ENCODE results near the gene GLIS1.

- TF ChIP-seq CTCF (IDR thresholded peaks at IDR 0.05), result no peak
- TF ChIP-seq SMAD4 (CRISPR knock-in tag; IDR thresholded peaks at IDR 0.05), result no peak
- TF ChIP-seq, protein P1, sequence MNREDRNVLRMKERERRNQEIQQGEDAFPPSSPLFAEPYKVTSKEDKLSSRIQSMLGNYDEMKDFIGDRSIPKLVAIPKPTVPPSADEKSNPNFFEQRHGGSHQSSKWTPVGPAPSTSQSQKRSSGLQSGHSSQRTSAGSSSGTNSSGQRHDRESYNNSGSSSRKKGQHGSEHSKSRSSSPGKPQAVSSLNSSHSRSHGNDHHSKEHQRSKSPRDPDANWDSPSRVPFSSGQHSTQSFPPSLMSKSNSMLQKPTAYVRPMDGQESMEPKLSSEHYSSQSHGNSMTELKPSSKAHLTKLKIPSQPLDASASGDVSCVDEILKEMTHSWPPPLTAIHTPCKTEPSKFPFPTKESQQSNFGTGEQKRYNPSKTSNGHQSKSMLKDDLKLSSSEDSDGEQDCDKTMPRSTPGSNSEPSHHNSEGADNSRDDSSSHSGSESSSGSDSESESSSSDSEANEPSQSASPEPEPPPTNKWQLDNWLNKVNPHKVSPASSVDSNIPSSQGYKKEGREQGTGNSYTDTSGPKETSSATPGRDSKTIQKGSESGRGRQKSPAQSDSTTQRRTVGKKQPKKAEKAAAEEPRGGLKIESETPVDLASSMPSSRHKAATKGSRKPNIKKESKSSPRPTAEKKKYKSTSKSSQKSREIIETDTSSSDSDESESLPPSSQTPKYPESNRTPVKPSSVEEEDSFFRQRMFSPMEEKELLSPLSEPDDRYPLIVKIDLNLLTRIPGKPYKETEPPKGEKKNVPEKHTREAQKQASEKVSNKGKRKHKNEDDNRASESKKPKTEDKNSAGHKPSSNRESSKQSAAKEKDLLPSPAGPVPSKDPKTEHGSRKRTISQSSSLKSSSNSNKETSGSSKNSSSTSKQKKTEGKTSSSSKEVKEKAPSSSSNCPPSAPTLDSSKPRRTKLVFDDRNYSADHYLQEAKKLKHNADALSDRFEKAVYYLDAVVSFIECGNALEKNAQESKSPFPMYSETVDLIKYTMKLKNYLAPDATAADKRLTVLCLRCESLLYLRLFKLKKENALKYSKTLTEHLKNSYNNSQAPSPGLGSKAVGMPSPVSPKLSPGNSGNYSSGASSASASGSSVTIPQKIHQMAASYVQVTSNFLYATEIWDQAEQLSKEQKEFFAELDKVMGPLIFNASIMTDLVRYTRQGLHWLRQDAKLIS (CRISPR knock-in tag; IDR thresholded peaks at IDR 0.05; ENCODE audit: borderline replicate concordance), result no peak
- TF ChIP-seq, protein P2, sequence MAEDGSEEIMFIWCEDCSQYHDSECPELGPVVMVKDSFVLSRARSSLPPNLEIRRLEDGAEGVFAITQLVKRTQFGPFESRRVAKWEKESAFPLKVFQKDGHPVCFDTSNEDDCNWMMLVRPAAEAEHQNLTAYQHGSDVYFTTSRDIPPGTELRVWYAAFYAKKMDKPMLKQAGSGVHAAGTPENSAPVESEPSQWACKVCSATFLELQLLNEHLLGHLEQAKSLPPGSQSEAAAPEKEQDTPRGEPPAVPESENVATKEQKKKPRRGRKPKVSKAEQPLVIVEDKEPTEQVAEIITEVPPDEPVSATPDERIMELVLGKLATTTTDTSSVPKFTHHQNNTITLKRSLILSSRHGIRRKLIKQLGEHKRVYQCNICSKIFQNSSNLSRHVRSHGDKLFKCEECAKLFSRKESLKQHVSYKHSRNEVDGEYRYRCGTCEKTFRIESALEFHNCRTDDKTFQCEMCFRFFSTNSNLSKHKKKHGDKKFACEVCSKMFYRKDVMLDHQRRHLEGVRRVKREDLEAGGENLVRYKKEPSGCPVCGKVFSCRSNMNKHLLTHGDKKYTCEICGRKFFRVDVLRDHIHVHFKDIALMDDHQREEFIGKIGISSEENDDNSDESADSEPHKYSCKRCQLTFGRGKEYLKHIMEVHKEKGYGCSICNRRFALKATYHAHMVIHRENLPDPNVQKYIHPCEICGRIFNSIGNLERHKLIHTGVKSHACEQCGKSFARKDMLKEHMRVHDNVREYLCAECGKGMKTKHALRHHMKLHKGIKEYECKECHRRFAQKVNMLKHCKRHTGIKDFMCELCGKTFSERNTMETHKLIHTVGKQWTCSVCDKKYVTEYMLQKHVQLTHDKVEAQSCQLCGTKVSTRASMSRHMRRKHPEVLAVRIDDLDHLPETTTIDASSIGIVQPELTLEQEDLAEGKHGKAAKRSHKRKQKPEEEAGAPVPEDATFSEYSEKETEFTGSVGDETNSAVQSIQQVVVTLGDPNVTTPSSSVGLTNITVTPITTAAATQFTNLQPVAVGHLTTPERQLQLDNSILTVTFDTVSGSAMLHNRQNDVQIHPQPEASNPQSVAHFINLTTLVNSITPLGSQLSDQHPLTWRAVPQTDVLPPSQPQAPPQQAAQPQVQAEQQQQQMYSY (CRISPR knock-in tag; IDR thresholded peaks at IDR 0.05), result no peak
- TF ChIP-seq, protein P3, sequence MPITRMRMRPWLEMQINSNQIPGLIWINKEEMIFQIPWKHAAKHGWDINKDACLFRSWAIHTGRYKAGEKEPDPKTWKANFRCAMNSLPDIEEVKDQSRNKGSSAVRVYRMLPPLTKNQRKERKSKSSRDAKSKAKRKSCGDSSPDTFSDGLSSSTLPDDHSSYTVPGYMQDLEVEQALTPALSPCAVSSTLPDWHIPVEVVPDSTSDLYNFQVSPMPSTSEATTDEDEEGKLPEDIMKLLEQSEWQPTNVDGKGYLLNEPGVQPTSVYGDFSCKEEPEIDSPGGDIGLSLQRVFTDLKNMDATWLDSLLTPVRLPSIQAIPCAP (CRISPR knock-in tag; IDR thresholded peaks at IDR 0.05), result no peak
- no peak for TF ChIP-seq MXD4 (CRISPR knock-in tag; IDR thresholded peaks at IDR 0.05; ENCODE audit: borderline replicate concordance)
- no peak for TF ChIP-seq ELF4 (CRISPR knock-in tag; IDR thresholded peaks at IDR 0.05; ENCODE audit: low read depth)
- TF ChIP-seq JUN (CRISPR knock-in tag; IDR thresholded peaks at IDR 0.05), result no peak
- TF ChIP-seq ESRRA (CRISPR knock-in tag; IDR thresholded peaks at IDR 0.05; ENCODE audit: borderline replicate concordance), result no peak
Observed at GRCh38 chr1:53486395-53487026, 252.5 kb downstream of the GLIS1 start.
